Fibroblast of lung (primary cell): ENCODE results near the gene CDX2. TPM values are rescaled to one million over a fixed set of nuclear protein-coding genes. Genes with fewer than 3 reads are reported as not detected.

Experiments used
- DNase-seq, 2 donors: peaks; one replicate each; pipeline versions ENCODE4 v3.0.0 to v3.0.0-alpha.2; 2010; ENCODE audit warnings: low read depth in 2 of 2
- H2AFZ ChIP-seq: 2 replicates; pipeline ENCODE4 v1.5.1; 2012; ENCODE audit warnings: low read length, control low read depth, inconsistent platforms
- H3K27ac ChIP-seq: 2 replicates; pipeline ENCODE4 v1.5.1; 2011; ENCODE audit warnings: low read length, control low read depth; ENCODE audit not compliant: insufficient read depth
- H3K27me3 ChIP-seq: 2 replicates; pipeline ENCODE4 v1.5.1; 2011; ENCODE audit warnings: mild to moderate bottlenecking, low read length; ENCODE audit not compliant: control insufficient read depth, insufficient read depth
- H3K36me3 ChIP-seq: 2 replicates; pipeline ENCODE4 v1.5.1; 2011; ENCODE audit warnings: low read length; ENCODE audit not compliant: control insufficient read depth, insufficient read depth
- H3K4me1 ChIP-seq: 2 replicates; pipeline ENCODE4 v1.5.1; 2011; ENCODE audit warnings: low read length; ENCODE audit not compliant: control insufficient read depth, insufficient read depth; ENCODE audit errors: extremely low read depth
- H3K4me2 ChIP-seq: 2 replicates; pipeline ENCODE4 v1.5.1; 2011; ENCODE audit warnings: low read length, control low read depth; ENCODE audit not compliant: insufficient read depth; ENCODE audit errors: extremely low read depth
- H3K4me3 ChIP-seq, 4 experiments: fragments of 200-600 bp in 1 of 4; sonication (generic) in 1 of 4; replicated peaks in 1 of 4; 2 replicates each; pipeline ENCODE4 v1.5.1; 2011 to 2016; ENCODE audit warnings: low read length in 4 of 4, low read depth in 3 of 4, mild to moderate bottlenecking in 3 of 4, control low read depth in 2 of 4, inconsistent platforms in 1 of 4, mixed read lengths in 1 of 4; ENCODE audit not compliant: insufficient read depth in 1 of 4; ENCODE audit errors: control extremely low read depth in 1 of 4
- H3K79me2 ChIP-seq: 2 replicates; pipeline ENCODE4 v1.5.1; 2012; ENCODE audit warnings: mild to moderate bottlenecking, low read length, inconsistent platforms; ENCODE audit not compliant: control insufficient read depth, insufficient read depth
- H3K9ac ChIP-seq: 2 replicates; pipeline ENCODE4 v1.5.1; 2011; ENCODE audit warnings: mild to moderate bottlenecking, low read length, control low read depth; ENCODE audit not compliant: insufficient read depth
- H3K9me3 ChIP-seq: 2 replicates; pipeline ENCODE4 v1.5.1; 2012; ENCODE audit warnings: low read depth, low read length; ENCODE audit not compliant: control insufficient read depth, insufficient read depth
- H4K20me1 ChIP-seq: 2 replicates; pipeline ENCODE4 v1.5.1; 2011; ENCODE audit warnings: low read length; ENCODE audit not compliant: control insufficient read depth, insufficient read depth; ENCODE audit errors: extremely low read depth
- EZH2 ChIP-seq: IDR thresholded peaks from 2 replicates; pipeline ENCODE4 v1.5.1; 2012; ENCODE audit warnings: low read length, control low read depth, mild to moderate bottlenecking; ENCODE audit errors: missing control alignments
- polyA plus RNA-seq, 2 donors: library from polyadenylated mRNA; depleted of rRNA in 1 of 2; stranded (reverse) in 1 of 2; unstranded in 1 of 2; fragments of >200 nt; gene quantifications; 2 replicates each; pipeline ENCODE4 v1.2.1, GENCODE V29; 2011 to 2012; ENCODE audit warnings: missing spikeins in 1 of 2
- total RNA-seq: library from RNA; depleted of rRNA; stranded (reverse); fragments of >200 nt; gene quantifications from 2 replicates; pipeline ENCODE4 v1.2.1, GENCODE V29; 2014
- TF ChIP-seq, protein P1 (sequence below), 2 donors: IDR thresholded peaks in 1 of 2; conservative IDR thresholded peaks in 1 of 2; 1 replicate in 1 of 2; 2 replicates in 1 of 2; pipeline ENCODE4 v1.5.1; 2011 to 2012; ENCODE audit warnings: low read length in 2 of 2, control low read depth in 1 of 2, inconsistent platforms in 1 of 2, low read depth in 1 of 2, mild to moderate bottlenecking in 1 of 2

CDX2 gene
- total and polyA plus RNA-seq, 2 donors (not counting 1 experiment from before 2014, with no cell fraction given): not detected

DNA sequence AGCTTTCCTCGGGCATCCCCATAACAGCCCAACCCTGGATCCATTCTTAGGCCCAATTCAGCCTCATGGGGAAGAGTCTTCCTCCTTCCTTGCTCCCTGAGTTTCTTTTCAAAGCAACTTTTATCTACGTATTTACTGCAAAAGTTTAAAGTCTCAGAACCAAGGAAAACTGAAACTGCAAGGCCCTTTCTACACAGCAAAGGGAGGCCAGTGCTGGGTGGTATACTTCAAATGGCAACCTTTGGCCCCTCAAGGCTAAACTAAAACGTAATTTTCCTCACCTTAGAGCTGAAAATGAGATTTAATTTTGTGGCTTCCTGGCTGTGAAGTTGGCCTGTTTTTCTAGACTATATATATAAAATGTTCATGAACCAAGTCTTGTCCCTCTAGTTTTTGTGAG lies 5.6 kb downstream of the CDX2 start:
- no peak overlapping the region for H2AFZ ChIP-seq
- H3K9me3 ChIP-seq: no peaks in the 10 kb centered on the region

DNA sequence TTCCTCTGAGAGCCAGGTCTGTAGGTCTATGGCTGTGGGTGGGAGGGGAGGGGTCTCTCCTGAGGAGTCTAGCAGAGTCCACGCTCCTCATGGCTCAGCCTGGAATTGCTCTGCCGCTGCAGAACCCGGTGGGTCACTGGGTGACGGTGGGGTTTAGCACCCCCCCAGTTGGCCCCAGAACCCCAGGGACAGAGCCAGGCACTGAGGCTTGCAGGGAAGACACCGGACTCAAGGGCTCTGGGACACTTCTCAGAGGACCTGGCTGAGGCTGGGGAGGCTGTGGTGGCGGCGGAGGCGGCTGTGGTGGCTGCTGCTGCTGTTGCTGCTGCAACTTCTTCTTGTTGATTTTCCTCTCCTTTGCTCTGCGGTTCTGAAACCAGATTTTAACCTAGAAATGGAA lies 6.1 kb downstream of the CDX2 start:
- H3K9ac ChIP-seq: no peak overlapping the region
- H4K20me1 ChIP-seq: no peaks in the 10 kb centered on the region
- DNase-seq: no peak
- H3K36me3 ChIP-seq: no peaks in the 10 kb centered on the region
- H3K9me3 ChIP-seq: no peaks in the 10 kb centered on the region
- H3K4me3 ChIP-seq: no peak overlapping the region
- H2AFZ ChIP-seq: no peak overlapping the region
- TF ChIP-seq, protein P1, sequence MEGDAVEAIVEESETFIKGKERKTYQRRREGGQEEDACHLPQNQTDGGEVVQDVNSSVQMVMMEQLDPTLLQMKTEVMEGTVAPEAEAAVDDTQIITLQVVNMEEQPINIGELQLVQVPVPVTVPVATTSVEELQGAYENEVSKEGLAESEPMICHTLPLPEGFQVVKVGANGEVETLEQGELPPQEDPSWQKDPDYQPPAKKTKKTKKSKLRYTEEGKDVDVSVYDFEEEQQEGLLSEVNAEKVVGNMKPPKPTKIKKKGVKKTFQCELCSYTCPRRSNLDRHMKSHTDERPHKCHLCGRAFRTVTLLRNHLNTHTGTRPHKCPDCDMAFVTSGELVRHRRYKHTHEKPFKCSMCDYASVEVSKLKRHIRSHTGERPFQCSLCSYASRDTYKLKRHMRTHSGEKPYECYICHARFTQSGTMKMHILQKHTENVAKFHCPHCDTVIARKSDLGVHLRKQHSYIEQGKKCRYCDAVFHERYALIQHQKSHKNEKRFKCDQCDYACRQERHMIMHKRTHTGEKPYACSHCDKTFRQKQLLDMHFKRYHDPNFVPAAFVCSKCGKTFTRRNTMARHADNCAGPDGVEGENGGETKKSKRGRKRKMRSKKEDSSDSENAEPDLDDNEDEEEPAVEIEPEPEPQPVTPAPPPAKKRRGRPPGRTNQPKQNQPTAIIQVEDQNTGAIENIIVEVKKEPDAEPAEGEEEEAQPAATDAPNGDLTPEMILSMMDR (conservative IDR thresholded peaks at IDR 0.05 in 1 of 2, IDR thresholded peaks at IDR 0.05 in 1 of 2; ENCODE audit: low read depth in 1 of 2, low read length in 2 of 2): no peak
- TF ChIP-seq EZH2: no peak
- H3K27ac ChIP-seq: no peak overlapping the region
- H3K27me3 ChIP-seq: peaks cover 61% of the 10 kb centered on the region
- no peaks in the 10 kb centered on the region for H3K79me2 ChIP-seq
- no peak overlapping the region for H3K4me2 ChIP-seq
- H3K4me1 ChIP-seq: no peaks in the 10 kb centered on the region

More for the DNA sequence above, 5.6 kb downstream of the CDX2 start:
- H3K4me2 ChIP-seq: no peak overlapping the region
- H3K27me3 ChIP-seq: peaks cover 64% of the 10 kb centered on the region
- no peak for DNase-seq
- H3K4me1 ChIP-seq: no peaks in the 10 kb centered on the region
- no peak overlapping the region for H3K27ac ChIP-seq
- H4K20me1 ChIP-seq: no peaks in the 10 kb centered on the region
- no peaks in the 10 kb centered on the region for H3K36me3 ChIP-seq
- TF ChIP-seq, protein P1 (conservative IDR thresholded peaks at IDR 0.05 in 1 of 2, IDR thresholded peaks at IDR 0.05 in 1 of 2; ENCODE audit: low read depth in 1 of 2, low read length in 2 of 2): no peak
- TF ChIP-seq EZH2: peak; percentile 32
- H3K79me2 ChIP-seq: no peaks in the 10 kb centered on the region
- H3K9ac ChIP-seq: no peak overlapping the region
- no peak overlapping the region for H3K4me3 ChIP-seq

DNA sequence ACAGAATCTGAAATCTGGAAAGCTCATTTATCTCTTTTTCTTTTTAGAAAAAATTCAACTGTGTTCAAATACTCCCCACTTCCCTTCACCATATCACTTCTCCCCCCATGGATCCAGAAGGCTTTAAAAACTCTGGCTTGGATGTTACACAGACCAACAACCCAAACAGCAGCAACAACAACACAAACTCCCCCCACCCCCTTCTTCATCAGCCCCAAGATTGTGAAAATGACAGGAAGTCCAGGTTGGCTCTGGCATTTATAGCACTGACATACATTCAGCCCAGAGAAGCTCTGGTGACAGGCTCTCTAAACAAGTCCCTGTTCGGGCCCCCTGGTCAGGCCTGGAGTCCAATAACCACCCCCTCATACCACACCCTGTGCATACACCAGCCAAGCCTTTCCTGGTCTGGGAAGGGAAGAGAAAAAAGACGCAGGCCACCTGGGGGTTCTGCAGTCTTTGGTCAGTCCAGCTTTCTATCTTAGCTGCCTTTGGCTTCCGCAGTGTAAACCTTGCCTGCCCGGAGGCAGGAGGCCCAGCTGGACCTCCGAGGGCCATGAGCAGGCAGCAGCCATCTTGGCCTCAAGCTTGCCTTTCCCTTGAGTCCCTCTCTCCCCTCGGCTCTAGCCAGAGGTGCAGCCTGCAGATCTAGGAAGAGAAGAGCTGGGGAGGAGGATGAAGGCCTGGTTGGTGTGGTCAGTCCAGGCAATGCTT lies 6.8 kb downstream of the CDX2 start:
- no peak overlapping the region for H3K4me3 ChIP-seq
- H2AFZ ChIP-seq: no peak overlapping the region
- no peaks in the 10 kb centered on the region for H3K36me3 ChIP-seq

More for the DNA sequence above, 6.8 kb downstream of the CDX2 start:
- no peak overlapping the region for H3K9ac ChIP-seq
- H3K79me2 ChIP-seq: no peaks in the 10 kb centered on the region
- TF ChIP-seq, protein P1 (conservative IDR thresholded peaks at IDR 0.05 in 1 of 2, IDR thresholded peaks at IDR 0.05 in 1 of 2; ENCODE audit: low read depth in 1 of 2, low read length in 2 of 2): no peak
- no peak for TF ChIP-seq EZH2
- no peaks in the 10 kb centered on the region for H3K9me3 ChIP-seq
- peaks cover 54% of the 10 kb centered on the region for H3K27me3 ChIP-seq
- no peak for DNase-seq
- H4K20me1 ChIP-seq: no peaks in the 10 kb centered on the region
- no peaks in the 10 kb centered on the region for H3K4me1 ChIP-seq
- H3K4me2 ChIP-seq: no peak overlapping the region
- no peak overlapping the region for H3K27ac ChIP-seq
